Stimulated activated CD4-positive, alpha-beta T cell treated with anti-CD3 and anti-CD28 coated beads, Interleukin-12 subunit alpha, Interleukin-12 subunit beta, amount 100 ng/mL, for 24 hours (primary cell): Measurements from ENCODE around the gene HOTAIR.

Experiments
- DNase-seq, 2 experiments: peaks; one replicate each; pipeline ENCODE4 v3.0.0-alpha.2; 2020; ENCODE audit warnings: low read depth in 2 of 2

The HOTAIR gene

GRCh38 chr12:53961025-53961761 is 13.6 kb downstream of the HOTAIR start:
- no peak for DNase-seq

GRCh38 chr12:53960187-53961024 is 14.3 kb downstream of the HOTAIR start:
- DNase-seq, result no peak

- DNase-seq, result no peak
Observed at GRCh38 chr12:53959314-53959713, 15.4 kb downstream of the HOTAIR start.

GRCh38 chr12:53958128-53958527 is 16.6 kb downstream of the HOTAIR start:
- DNase-seq, result no peak

- no peak for DNase-seq
Observed at GRCh38 chr12:53956914-53957536, 17.7 kb downstream of the HOTAIR start.

- no peak for DNase-seq
Observed at GRCh38 chr12:53956251-53956887, 18.4 kb downstream of the HOTAIR start.

GRCh38 chr12:53955776-53956250 is 18.9 kb downstream of the HOTAIR start:
- DNase-seq, result no peak

GRCh38 chr12:53955036-53955775 is 19.5 kb downstream of the HOTAIR start:
- DNase-seq, result no peak

- no peak for DNase-seq
Observed at GRCh38 chr12:53954694-53955035, 20.1 kb downstream of the HOTAIR start, which contains the start of gene HOXC12. Gene HOXC12 (plus strand): TSS chr12:53954903. CDS start chr12:53954930, 27 bp downstream.

- no peak for DNase-seq
Observed at GRCh38 chr12:53953831-53954693, 20.7 kb downstream of the HOTAIR start.

- DNase-seq, result no peak
Observed at GRCh38 chr12:53952871-53953734, 21.7 kb downstream of the HOTAIR start.

GRCh38 chr12:53952335-53952694 is 22.4 kb downstream of the HOTAIR start:
- no peak for DNase-seq

GRCh38 chr12:53951577-53952334 is 23.0 kb downstream of the HOTAIR start:
- DNase-seq, result no peak

GRCh38 chr12:53950789-53951576 is 23.8 kb downstream of the HOTAIR start:
- no peak for DNase-seq

GRCh38 chr12:53950437-53950773 is 24.3 kb downstream of the HOTAIR start:
- DNase-seq, result no peak

GRCh38 chr12:53949631-53950436 is 24.9 kb downstream of the HOTAIR start:
- no peak for DNase-seq
